Smooth muscle cell (in vitro differentiated cells): ENCODE measurements around the gene VCP. TPM values are rescaled to one million over a fixed set of nuclear protein-coding genes. Genes with fewer than 3 reads are reported as not detected.
A peak's percentile ranks its signal among the peaks of the same experiment; 100 is the strongest.

Source experiments
- DNase-seq: peaks from one replicate; lab custom pipeline; 2025; ENCODE audit not compliant: unreplicated experiment; lab: John Stamatoyannopoulos, UW
- H2AFZ ChIP-seq: fragments of 200-600 bp; sonication (generic); 2 replicates; pipeline ENCODE4 v1.6.0; 2016; ENCODE audit warnings: antibody characterized with exemption, low read depth, mild to moderate bottlenecking
- H3F3A ChIP-seq: fragments of 200-600 bp; sonication (generic); 2 replicates; pipeline ENCODE4 v1.6.0; 2017; ENCODE audit warnings: antibody characterized with exemption, low read depth
- H3K27ac ChIP-seq: fragments of 200-600 bp; sonication (generic); 2 replicates; pipeline ENCODE4 v1.5.1; 2016; ENCODE audit warnings: low read depth, mild to moderate bottlenecking
- H3K27me3 ChIP-seq: fragments of 200-600 bp; sonication (generic); 2 replicates; pipeline ENCODE4 v1.6.1; 2016; ENCODE audit warnings: low read depth, mild to moderate bottlenecking
- H3K36me3 ChIP-seq: fragments of 200-600 bp; sonication (generic); 2 replicates; pipeline ENCODE4 v1.5.1; 2016; ENCODE audit warnings: low read depth
- H3K4me1 ChIP-seq: fragments of 200-600 bp; sonication (generic); 2 replicates; pipeline ENCODE4 v1.5.1; 2016; ENCODE audit warnings: low read depth
- H3K4me2 ChIP-seq: fragments of 200-600 bp; sonication (generic); 2 replicates; pipeline ENCODE4 v1.6.0; 2016; ENCODE audit warnings: mild to moderate bottlenecking
- H3K4me3 ChIP-seq: fragments of 200-600 bp; sonication (generic); 2 replicates; pipeline ENCODE4 v1.5.1; 2016; ENCODE audit warnings: mild to moderate bottlenecking
- H3K79me2 ChIP-seq: fragments of 200-600 bp; sonication (generic); 2 replicates; pipeline ENCODE4 v1.6.0; 2016; ENCODE audit warnings: low read depth, mild to moderate bottlenecking
- H3K9ac ChIP-seq: fragments of 200-600 bp; sonication (generic); 2 replicates; pipeline ENCODE4 v1.6.0; 2016; ENCODE audit warnings: low read depth
- H3K9me3 ChIP-seq: fragments of 200-600 bp; sonication (generic); replicated peaks from 2 replicates; pipeline ENCODE4 v1.5.1; 2016; ENCODE audit warnings: low read depth
- H4K20me1 ChIP-seq: fragments of 200-600 bp; sonication (generic); 2 replicates; pipeline ENCODE4 v1.6.0; 2016; ENCODE audit warnings: low read depth
- WGBS: methylation state at CpG from one replicate; pipeline ENCODE4 v1.1.7; 2016; ENCODE audit warnings: low lambda C conversion rate; 5-methylcytosine and 5-hydroxymethylcytosine counted together
- polyA plus RNA-seq: library from polyadenylated mRNA; unstranded; fragments of >200 nt; fragmentation: Nextera tagmentation; extraction: Ambion mirVana; gene quantifications from 2 replicates; pipeline ENCODE4 v1.2.1, GENCODE V29; 2016
- total RNA-seq: library from RNA; depleted of rRNA; stranded (reverse); fragments of >200 nt; gene quantifications from 2 replicates; pipeline ENCODE4 v1.2.3, GENCODE V29; 2014
- TF ChIP-seq, protein P1 (sequence below): fragments of 200-600 bp; sonication (generic); IDR thresholded peaks from 2 replicates; pipeline ENCODE4 v1.5.1; 2017; ENCODE audit warnings: borderline replicate concordance, mild to moderate bottlenecking, antibody characterized with exemption; ENCODE audit not compliant: insufficient read depth, poor library complexity, severe bottlenecking

VCP gene
- total and polyA plus RNA-seq, 2 experiments from 2014 or later: 207 to 314 TPM

DNA sequence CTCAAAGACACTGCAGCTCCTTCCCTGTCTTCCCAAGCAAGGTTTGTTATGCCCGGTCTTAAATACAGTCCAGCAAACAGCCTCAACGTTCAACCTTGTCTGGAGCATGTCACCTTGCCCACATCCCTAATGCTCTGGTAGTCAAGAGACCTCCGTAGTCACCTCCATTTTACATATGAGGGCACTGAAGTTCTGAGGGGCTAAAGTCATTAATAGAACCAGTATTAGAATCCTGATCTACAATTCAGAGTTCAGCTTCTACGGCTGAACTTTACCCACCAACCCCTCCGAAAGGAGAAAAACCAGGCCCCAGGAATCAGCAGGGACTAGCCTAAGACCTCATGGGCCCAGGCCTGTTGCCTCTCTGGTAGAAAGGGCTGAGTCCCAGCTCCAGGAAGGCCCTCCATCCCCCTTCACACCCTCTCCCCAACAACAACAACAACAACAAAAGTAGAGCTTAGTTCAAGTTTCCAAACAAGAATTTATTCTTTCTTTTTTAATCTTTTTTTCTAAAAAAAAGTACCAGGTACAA lies 31.3 kb upstream of the VCP start:
- Histone ChIP-seq H4K20me1 (peaks cover 8% of the 10 kb centered on the region), H3K4me2 (peak overlapping the region; percentile 89), H3K9me3 (no peaks in the 10 kb centered on the region), H3F3A (peaks cover 11% of the 10 kb centered on the region), H3K27ac (peak overlapping the region; percentile 98), H3K9ac (peak overlapping the region; percentile 87), H2AFZ (no peak overlapping the region), H3K4me3 (peak overlapping the region; percentile 69), H3K36me3 (no peaks in the 10 kb centered on the region), H3K79me2 (peaks cover 18% of the 10 kb centered on the region), H3K27me3 (no peaks in the 10 kb centered on the region), H3K4me1 (peaks cover 11% of the 10 kb centered on the region)
- TF ChIP-seq, protein P1, sequence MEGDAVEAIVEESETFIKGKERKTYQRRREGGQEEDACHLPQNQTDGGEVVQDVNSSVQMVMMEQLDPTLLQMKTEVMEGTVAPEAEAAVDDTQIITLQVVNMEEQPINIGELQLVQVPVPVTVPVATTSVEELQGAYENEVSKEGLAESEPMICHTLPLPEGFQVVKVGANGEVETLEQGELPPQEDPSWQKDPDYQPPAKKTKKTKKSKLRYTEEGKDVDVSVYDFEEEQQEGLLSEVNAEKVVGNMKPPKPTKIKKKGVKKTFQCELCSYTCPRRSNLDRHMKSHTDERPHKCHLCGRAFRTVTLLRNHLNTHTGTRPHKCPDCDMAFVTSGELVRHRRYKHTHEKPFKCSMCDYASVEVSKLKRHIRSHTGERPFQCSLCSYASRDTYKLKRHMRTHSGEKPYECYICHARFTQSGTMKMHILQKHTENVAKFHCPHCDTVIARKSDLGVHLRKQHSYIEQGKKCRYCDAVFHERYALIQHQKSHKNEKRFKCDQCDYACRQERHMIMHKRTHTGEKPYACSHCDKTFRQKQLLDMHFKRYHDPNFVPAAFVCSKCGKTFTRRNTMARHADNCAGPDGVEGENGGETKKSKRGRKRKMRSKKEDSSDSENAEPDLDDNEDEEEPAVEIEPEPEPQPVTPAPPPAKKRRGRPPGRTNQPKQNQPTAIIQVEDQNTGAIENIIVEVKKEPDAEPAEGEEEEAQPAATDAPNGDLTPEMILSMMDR: no peak
- WGBS: 48% methylated on average over 5 of the region's 5 CpGs
- no peak for DNase-seq

DNA sequence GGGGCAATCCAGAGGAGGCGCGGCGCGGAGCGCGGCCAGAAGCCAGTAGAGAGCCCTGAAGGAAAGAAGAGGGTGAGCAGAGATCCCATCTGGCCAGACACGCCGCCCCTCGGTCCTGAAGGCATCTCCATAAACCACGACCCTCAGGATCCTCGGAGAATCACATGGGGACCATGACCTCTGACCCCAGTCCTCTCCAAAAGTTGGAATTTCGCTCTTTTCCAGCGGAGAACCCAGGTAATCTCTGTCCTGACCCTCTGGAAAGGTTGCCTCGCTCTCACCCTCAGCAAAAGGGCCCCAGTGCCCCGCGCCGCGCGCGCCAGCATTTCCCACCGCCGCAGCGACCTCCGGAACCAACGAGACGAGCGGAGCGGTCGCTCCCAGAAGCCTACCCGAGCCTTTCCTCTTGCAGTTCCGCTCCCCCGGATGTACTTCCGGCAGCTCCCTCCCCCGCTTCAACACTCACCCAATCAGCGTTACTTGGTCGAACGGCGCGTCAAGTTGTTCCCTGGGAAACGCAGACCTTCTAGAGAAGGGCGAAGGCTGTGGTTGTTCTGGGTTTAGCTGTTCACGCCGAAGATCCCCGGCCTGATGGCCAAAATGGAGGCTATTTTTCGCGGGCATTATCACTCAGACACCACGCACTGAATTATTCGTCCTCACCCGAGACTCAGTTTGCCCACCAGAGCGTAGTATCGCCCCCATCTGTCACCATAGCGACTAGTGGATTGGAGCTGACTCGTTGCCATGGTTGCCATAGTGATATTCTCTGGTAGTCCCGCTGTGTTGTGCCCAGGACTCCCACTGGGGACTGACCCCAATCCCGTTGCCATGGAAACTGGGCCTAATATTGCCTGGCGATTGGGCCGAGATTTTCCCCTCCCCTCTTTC lies 30.6 kb upstream of the VCP start, which contains the start of gene STOML2:
Gene STOML2 (minus strand): TSS at position 363 of the 891 bp plus-strand sequence. CDS start 37 bp downstream, at position 326.
- Histone ChIP-seq H3K4me1 (peaks cover 11% of the 10 kb centered on the region), H3K4me3 (peak within 1 kb of the TSS; percentile 69), H3K27me3 (no peaks in the 10 kb centered on the region), H3K27ac (peak within 1 kb of the TSS; percentile 98), H3K4me2 (peak within 1 kb of the TSS; percentile 89), H3F3A (peaks cover 11% of the 10 kb centered on the region), H3K36me3 (no peaks in the 10 kb centered on the region), H3K9ac (peak within 1 kb of the TSS; percentile 87), H3K9me3 (no peaks in the 10 kb centered on the region), H2AFZ (peak within 1 kb of the TSS; percentile 64), H3K79me2 (peaks cover 11% of the 10 kb centered on the region), H4K20me1 (peaks cover under 1% of the 10 kb centered on the region)
- peak; percentile 64 for DNase-seq
- TF ChIP-seq, protein P1: no peak
- WGBS: under 1% methylated on average over 56 of the region's 57 CpGs

DNA sequence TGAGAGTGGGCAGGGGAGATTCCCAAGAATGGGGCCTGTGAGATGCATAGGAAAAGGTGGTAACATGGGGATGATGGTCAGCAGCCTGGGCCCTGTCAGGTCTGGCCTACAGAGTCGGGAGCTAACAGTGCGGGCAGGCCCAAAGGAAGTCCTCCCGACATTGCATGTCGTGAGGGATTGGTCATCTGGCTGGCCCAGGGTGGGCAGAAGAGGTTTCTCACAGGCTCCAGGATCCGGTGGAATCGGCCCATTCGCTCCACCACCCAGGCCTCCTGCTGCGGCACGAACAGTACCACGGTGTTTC lies 30.0 kb upstream of the VCP start:
- H3K79me2 ChIP-seq: peaks cover 11% of the 10 kb centered on the region
- H3K27ac ChIP-seq: peak overlapping the region; percentile 98
- H3K4me1 ChIP-seq: peaks cover 11% of the 10 kb centered on the region
- TF ChIP-seq, protein P1: no peak
- H2AFZ ChIP-seq: peak overlapping the region; percentile 64
- H4K20me1 ChIP-seq: no peaks in the 10 kb centered on the region
- no peaks in the 10 kb centered on the region for H3K27me3 ChIP-seq
- 11% methylated on average over 10 of the region's 10 CpGs for WGBS
- H3K4me2 ChIP-seq: peak overlapping the region; percentile 89
- no peaks in the 10 kb centered on the region for H3K9me3 ChIP-seq
- no peak for DNase-seq
- peak overlapping the region; percentile 87 for H3K9ac ChIP-seq
- H3F3A ChIP-seq: peaks cover 11% of the 10 kb centered on the region
- H3K4me3 ChIP-seq: peak overlapping the region; percentile 69
- no peaks in the 10 kb centered on the region for H3K36me3 ChIP-seq
